Lung (tissue), 13 donors: ENCODE results near the gene TIMP1. TPM values are rescaled to one million over a fixed set of nuclear protein-coding genes. Genes with fewer than 3 reads are reported as not detected.

ENCODE experiments used
- ATAC-seq: fragments of 200-7000 bp; cut with Tn5 transposase; one replicate; pipeline ENCODE4 v1.9.1; 2020; ENCODE audit warnings: moderate number of reproducible peaks; ENCODE audit not compliant: insufficient read depth, low FRiP score
- DNase-seq, 3 donors: peaks; one replicate each; pipeline ENCODE4 v3.0.0-alpha.2; 2013 to 2017
- H3K27ac ChIP-seq, 2 donors: one replicate each; pipeline ENCODE4 v1.5.1; 2013; ENCODE audit warnings: mild to moderate bottlenecking in 2 of 2, moderate library complexity in 2 of 2, control low read depth in 1 of 2, inconsistent platforms in 1 of 2, low read depth in 1 of 2, low read length in 1 of 2
- H3K27me3 ChIP-seq, 3 donors: one replicate each; pipeline ENCODE4 v1.5.1; 2013; ENCODE audit warnings: low read length in 2 of 3; ENCODE audit not compliant: control insufficient read depth in 3 of 3, insufficient read depth in 3 of 3
- H3K36me3 ChIP-seq, 4 donors: one replicate each; pipeline ENCODE4 v1.5.1; 2013; ENCODE audit warnings: low read length in 4 of 4, mild to moderate bottlenecking in 1 of 4, moderate library complexity in 1 of 4; ENCODE audit not compliant: control insufficient read depth in 4 of 4, insufficient read depth in 4 of 4
- H3K4me1 ChIP-seq, 5 donors: one replicate each; pipeline ENCODE4 v1.5.1; 2013; ENCODE audit warnings: low read length in 5 of 5, mild to moderate bottlenecking in 2 of 5, moderate library complexity in 1 of 5; ENCODE audit not compliant: control insufficient read depth in 5 of 5, insufficient read depth in 5 of 5
- H3K4me3 ChIP-seq: one replicate; pipeline ENCODE4 v1.5.1; 2013; ENCODE audit warnings: mild to moderate bottlenecking, control low read depth, moderate library complexity
- H3K9ac ChIP-seq, 2 donors: one replicate each; pipeline ENCODE4 v1.5.1; 2013; ENCODE audit warnings: low read length in 2 of 2, control low read depth in 1 of 2; ENCODE audit not compliant: insufficient read depth in 1 of 2
- H3K9me3 ChIP-seq, 4 donors: one replicate each; pipeline ENCODE4 v1.5.1; 2013; ENCODE audit warnings: low read length in 3 of 4, mild to moderate bottlenecking in 1 of 4, moderate library complexity in 1 of 4; ENCODE audit not compliant: control insufficient read depth in 4 of 4, insufficient read depth in 3 of 4
- CTCF ChIP-seq: IDR thresholded peaks from 2 replicates; pipeline ENCODE4 v1.5.1; 2012; ENCODE audit warnings: mild to moderate bottlenecking; ENCODE audit errors: control extremely low read depth, extremely low read depth
- WGBS, 2 donors: extraction: QIAGEN DNeasy Blood & Tissue Kit; methylation state at CpG; one replicate each; pipeline ENCODE4 v1.1.7; 2013; 5-methylcytosine and 5-hydroxymethylcytosine counted together
- polyA plus RNA-seq, 2 donors: library from polyadenylated mRNA; stranded (reverse); fragments of 200-250 nt; gene quantifications; one replicate each; pipeline ENCODE4 v1.2.1, GENCODE V29; 2013
- small RNA-seq: library from RNA; depleted of rRNA; stranded (forward); fragments of <200 nt; gene quantifications from one replicate; pipeline ENCODE3, GENCODE V24; 2014; ENCODE audit warnings: low replicate concordance
- total RNA-seq, 2 donors: library from RNA; depleted of rRNA in 1 of 2; stranded (reverse); fragments of >200 nt in 1 of 2; gene quantifications; one replicate each; pipeline ENCODE4 v1.2.1, GENCODE V29; 2014 to 2021
- donor health status: control.
- donor health status: control.
- donor health status: Bipolar disorder and iron deficiency.
- donor health status: healthy.
- donor health status: DM: yes; HTN: yes; CAD: no.

TIMP1 gene
- total and polyA plus RNA-seq, 4 donors: 65.3 to 2,202 (median 1,641) TPM

- TF ChIP-seq CTCF: no peak
- H3K9me3 ChIP-seq: peaks cover 0 to 2% (median 0%) of the 10 kb centered on the region in 4 donors
- DNase-seq: no peak
- 64 to 67% methylated on average over 14 of the region's 14 CpGs for WGBS, 2 donors
- no peaks in the 10 kb centered on the region for H3K27me3 ChIP-seq
- no peak overlapping the region for H3K27ac ChIP-seq
- H3K36me3 ChIP-seq: peaks cover 0 to 7% (median 2%) of the 10 kb centered on the region in 4 donors
- no peak overlapping the region for H3K4me3 ChIP-seq
- no peaks in the 10 kb centered on the region for H3K4me1 ChIP-seq
- no peak for ATAC-seq
- no peak overlapping the region for H3K9ac ChIP-seq
Observed at GRCh38 chrX:47633689-47634590, 51.7 kb downstream of the TIMP1 start.

- 82 to 88% methylated on average over 16 of the region's 16 CpGs for WGBS, 2 donors
- no peaks in the 10 kb centered on the region for H3K27me3 ChIP-seq
- H3K27ac ChIP-seq: no peak overlapping the region
- no peak overlapping the region for H3K9ac ChIP-seq
- no peak overlapping the region for H3K4me3 ChIP-seq
- H3K9me3 ChIP-seq: peaks cover 0 to 4% (median 0%) of the 10 kb centered on the region in 4 donors
- ATAC-seq (no peak), DNase-seq (no peak)
- no peak for TF ChIP-seq CTCF
- H3K4me1 ChIP-seq: no peaks in the 10 kb centered on the region
- H3K36me3 ChIP-seq: peaks cover 0 to 16% (median 3%) of the 10 kb centered on the region in 4 donors
Observed at GRCh38 chrX:47634871-47635575, 52.8 kb downstream of the TIMP1 start.

Small RNAs within 50 kb of the gene (small RNA-seq; reads per million reads assigned to genes)
- not detected for gene MIR4769

Other genes with a start within 250 kb of the TIMP1 start
- gene ZNF157, start 211.9 kb upstream of the TIMP1 start, total RNA-seq: under 1 TPM; 0.40 to 0.63 TPM
- gene ZNF157, start 211.9 kb upstream of the TIMP1 start, polyA plus RNA-seq: under 1 TPM; 0.10 TPM
- 10 to 100 TPM in 1 of 2 donors, 1 to 10 TPM in 1; 9.8 to 12.0 TPM for gene ZNF41, start 99.2 kb upstream of the TIMP1 start, total RNA-seq
- 1 to 10 TPM; 2.0 to 3.9 TPM for gene ZNF41, start 99.2 kb upstream of the TIMP1 start, polyA plus RNA-seq
- 10 to 100 TPM; 32.6 to 85.9 TPM for gene ARAF, start 21.2 kb upstream of the TIMP1 start, total RNA-seq
- 10 to 100 TPM; 45.3 to 48.6 TPM for gene ARAF, start 21.2 kb upstream of the TIMP1 start, polyA plus RNA-seq
- gene SYN1, start 37.4 kb downstream of the TIMP1 start, total RNA-seq: 1 to 10 TPM in 1 of 2 donors, under 1 TPM in 1; 0.11 to 1.3 TPM
- 1 to 10 TPM; 1.4 to 4.5 TPM for gene SYN1, start 37.4 kb downstream of the TIMP1 start, polyA plus RNA-seq
- gene CFP, start 47.5 kb downstream of the TIMP1 start, total RNA-seq: 10 to 100 TPM; 11.3 to 23.6 TPM
- 10 to 100 TPM; 22.5 to 88.8 TPM for gene CFP, start 47.5 kb downstream of the TIMP1 start, polyA plus RNA-seq
- 10 to 100 TPM in 1 of 2 donors, 1 to 10 TPM in 1; 9.8 to 36.0 TPM for gene ELK1, start 68.1 kb downstream of the TIMP1 start, total RNA-seq
- gene ELK1, start 68.1 kb downstream of the TIMP1 start, polyA plus RNA-seq: 10 to 100 TPM; 16.4 to 37.6 TPM
- 10 to 100 TPM; 58.0 to 98.9 TPM for gene UXT, start 76.7 kb downstream of the TIMP1 start, total RNA-seq
- 100 to 1,000 TPM; 142 to 153 TPM for gene UXT, start 76.7 kb downstream of the TIMP1 start, polyA plus RNA-seq